ENCODE results near the gene ACVRL1. TPM values are rescaled to one million over a fixed set of nuclear protein-coding genes. Genes with fewer than 3 reads are reported as not detected.

ACVRL1 gene
- total RNA-seq, 1 experiment from 2014 or later: not detected

- Mint-ChIP-seq H3K27me3 (ENCODE audit: unreplicated experiment) (peaks cover 45% of the 10 kb centered on the region), H3K36me3 (ENCODE audit: insufficient read depth, unreplicated experiment) (no peaks in the 10 kb centered on the region), H3K9me3 (ENCODE audit: low read depth, unreplicated experiment) (no peaks in the 10 kb centered on the region), H3K4me3 (ENCODE audit: low read depth, unreplicated experiment) (no peak overlapping the region), H3K27ac (ENCODE audit: unreplicated experiment) (no peak overlapping the region), H3K4me1 (ENCODE audit: low read depth, unreplicated experiment) (peaks cover 5% of the 10 kb centered on the region)
- CTCF ChIA-PET: interaction anchor here (0.6 to 1.5 kb wide), 5 partner anchors 51 to 656 kb away, joined by 3 to 5 read pairs (median 3); partner anchors contain the start of gene POU6F1
- BruUV-seq (replicated peaks): no TSS peak
- TF ChIP-seq CTCF (IDR thresholded peaks at IDR 0.05; ENCODE audit: unreplicated experiment): no peak
- no peak for DNase-seq
- intact Hi-C loops (cut with micrococcal nuclease; ENCODE audit: unreplicated experiment): loop anchor here (2.0 kb wide), 1 partner anchor 454 kb away; no protein-coding TSS in a partner anchor
These were observed 32.8 kb upstream of the ACVRL1 start for GRCh38 chr12:51874486-51874885.

- peaks cover 8% of the 10 kb centered on the region for H3K27me3 Mint-ChIP-seq (ENCODE audit: unreplicated experiment)
- no peaks in the 10 kb centered on the region for H3K36me3 Mint-ChIP-seq (ENCODE audit: insufficient read depth, unreplicated experiment)
- no peak overlapping the region for H3K27ac Mint-ChIP-seq (ENCODE audit: unreplicated experiment)
- no peak overlapping the region for H3K4me3 Mint-ChIP-seq (ENCODE audit: low read depth, unreplicated experiment)
- no peak for TF ChIP-seq CTCF (IDR thresholded peaks at IDR 0.05; ENCODE audit: unreplicated experiment)
- H3K9me3 Mint-ChIP-seq (ENCODE audit: low read depth, unreplicated experiment): peaks cover under 1% of the 10 kb centered on the region
- BruUV-seq (replicated peaks): no TSS peak
- intact Hi-C loops (cut with micrococcal nuclease; ENCODE audit: unreplicated experiment): no loop called here
- CTCF ChIA-PET: interaction anchor here (0.7 kb wide), 1 partner anchor 191 kb away, joined by 3 read pairs; the partner anchor contains the start of gene ATG101
- DNase-seq: no peak
- H3K4me1 Mint-ChIP-seq (ENCODE audit: low read depth, unreplicated experiment): peaks cover 3% of the 10 kb centered on the region
These were observed 28.2 kb upstream of the ACVRL1 start for GRCh38 chr12:51879102-51879501.

GRCh38 chr12:51883295-51883694, 24.0 kb upstream of the ACVRL1 start:
- no TSS peak for BruUV-seq (replicated peaks)

GRCh38 chr12:51883998-51884675, 23.2 kb upstream of the ACVRL1 start:
- Mint-ChIP-seq H3K4me1 (ENCODE audit: low read depth, unreplicated experiment) (peaks cover 16% of the 10 kb centered on the region), H3K36me3 (ENCODE audit: insufficient read depth, unreplicated experiment) (no peaks in the 10 kb centered on the region), H3K27me3 (ENCODE audit: unreplicated experiment) (no peaks in the 10 kb centered on the region), H3K27ac (ENCODE audit: unreplicated experiment) (no peak overlapping the region), H3K9me3 (ENCODE audit: low read depth, unreplicated experiment) (peaks cover 2% of the 10 kb centered on the region), H3K4me3 (ENCODE audit: low read depth, unreplicated experiment) (no peak overlapping the region)
- CTCF ChIA-PET: no interaction called here
- no peak for DNase-seq
- no peak for TF ChIP-seq CTCF (IDR thresholded peaks at IDR 0.05; ENCODE audit: unreplicated experiment)
- BruUV-seq (replicated peaks): no TSS peak
- intact Hi-C loops (cut with micrococcal nuclease; ENCODE audit: unreplicated experiment): no loop called here

More at GRCh38 chr12:51883295-51883694, 24.0 kb upstream of the ACVRL1 start:
- TF ChIP-seq CTCF (IDR thresholded peaks at IDR 0.05; ENCODE audit: unreplicated experiment): no peak
- no peaks in the 10 kb centered on the region for H3K36me3 Mint-ChIP-seq (ENCODE audit: insufficient read depth, unreplicated experiment)
- DNase-seq: no peak
- H3K9me3 Mint-ChIP-seq (ENCODE audit: low read depth, unreplicated experiment): peaks cover 2% of the 10 kb centered on the region
- CTCF ChIA-PET: no interaction called here
- no peaks in the 10 kb centered on the region for H3K27me3 Mint-ChIP-seq (ENCODE audit: unreplicated experiment)
- intact Hi-C loops (cut with micrococcal nuclease; ENCODE audit: unreplicated experiment): no loop called here
- H3K4me3 Mint-ChIP-seq (ENCODE audit: low read depth, unreplicated experiment): no peak overlapping the region
- H3K4me1 Mint-ChIP-seq (ENCODE audit: low read depth, unreplicated experiment): peaks cover 16% of the 10 kb centered on the region
- no peak overlapping the region for H3K27ac Mint-ChIP-seq (ENCODE audit: unreplicated experiment)

All from Calu3 (cell line).